Central memory CD4-positive, alpha-beta T cell (primary cell): ENCODE results near the gene STX18.
"Not testable (repeated sequence)": the region's sequence is repeated elsewhere in the genome, so short reads cannot be mapped to it uniquely, and the experiment has no call there.

ENCODE experiments used
- DNase-seq: peaks from one replicate; pipeline ENCODE4 v3.0.0; 2022

STX18 gene

DNA sequence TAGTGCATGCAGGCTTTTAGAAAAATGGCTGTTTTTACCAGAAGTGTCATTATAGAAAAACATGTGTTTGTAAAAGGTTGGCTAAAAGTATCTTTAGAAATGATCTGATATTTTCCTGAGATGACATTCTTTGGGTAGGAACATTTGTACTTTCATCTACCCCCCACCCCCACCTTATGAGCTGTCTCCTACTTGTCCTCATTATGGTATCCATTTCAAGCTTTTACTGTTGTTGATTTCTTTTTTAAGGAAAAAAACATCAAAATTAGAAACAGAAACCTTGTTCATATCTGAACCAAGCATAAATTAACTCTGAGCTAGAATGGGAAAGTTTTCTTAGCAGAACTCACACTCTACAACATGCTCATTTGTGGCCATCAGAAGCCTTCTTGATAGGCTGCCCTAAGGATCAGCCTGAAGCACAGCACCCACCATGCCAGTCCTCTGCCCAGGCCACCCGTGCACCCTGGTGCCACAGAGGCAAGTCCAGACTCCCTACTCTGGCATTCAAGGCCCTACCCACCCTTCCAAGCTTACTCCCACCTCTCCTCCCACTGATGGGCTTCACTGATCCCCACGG lies 105.5 kb downstream of the STX18 start:
- no peak for DNase-seq

- DNase-seq: no peak
Observed at GRCh38 chr4:4433941-4434340, 107.9 kb downstream of the STX18 start.

DNA sequence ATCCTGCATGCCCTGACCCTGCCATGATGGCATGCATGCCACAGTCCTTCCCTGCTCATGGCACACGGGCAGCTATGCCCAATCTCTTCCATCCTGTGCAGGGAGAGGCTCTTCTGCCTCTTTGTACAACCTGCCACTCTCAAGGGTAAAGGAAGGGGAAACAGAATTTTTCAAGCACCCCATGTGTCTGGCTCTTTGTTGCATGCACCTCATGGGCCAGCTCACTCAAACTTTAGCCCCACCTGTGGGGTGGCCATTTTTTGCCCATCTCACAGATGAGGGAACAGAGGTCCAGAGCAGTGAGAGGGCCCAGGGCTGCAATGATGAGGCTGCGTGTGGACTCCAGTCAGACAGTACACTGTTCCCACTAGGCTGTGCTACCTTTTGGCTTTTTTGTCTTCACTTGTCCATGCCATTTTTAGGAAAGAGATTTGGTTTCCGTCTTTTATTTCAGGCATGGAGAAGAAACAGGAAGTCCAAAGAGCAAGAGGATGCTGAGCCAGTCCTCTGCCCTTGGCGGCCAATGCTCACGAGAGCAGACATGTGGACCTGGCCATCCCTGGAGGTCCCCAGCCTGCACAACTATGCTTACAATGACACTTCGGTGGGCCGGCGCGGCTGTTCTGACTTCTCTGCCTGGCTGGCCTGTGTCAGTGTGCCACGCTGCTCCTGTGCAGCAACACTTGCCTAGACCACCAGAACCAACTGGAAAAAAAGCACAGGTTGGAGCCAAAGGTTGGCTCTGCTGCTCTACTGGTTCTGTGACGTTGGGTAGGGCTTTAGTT lies 109.3 kb downstream of the STX18 start:
- no peak for DNase-seq

GRCh38 chr4:4430492-4431195 lies 111.2 kb downstream of the STX18 start:
- peak; percentile 42 for DNase-seq

GRCh38 chr4:4428966-4429875 lies 112.6 kb downstream of the STX18 start:
- DNase-seq: no peak

GRCh38 chr4:4427886-4428285 lies 114.0 kb downstream of the STX18 start:
- no peak for DNase-seq

- DNase-seq: no peak
Observed at GRCh38 chr4:4427121-4427870, 114.6 kb downstream of the STX18 start.

DNA sequence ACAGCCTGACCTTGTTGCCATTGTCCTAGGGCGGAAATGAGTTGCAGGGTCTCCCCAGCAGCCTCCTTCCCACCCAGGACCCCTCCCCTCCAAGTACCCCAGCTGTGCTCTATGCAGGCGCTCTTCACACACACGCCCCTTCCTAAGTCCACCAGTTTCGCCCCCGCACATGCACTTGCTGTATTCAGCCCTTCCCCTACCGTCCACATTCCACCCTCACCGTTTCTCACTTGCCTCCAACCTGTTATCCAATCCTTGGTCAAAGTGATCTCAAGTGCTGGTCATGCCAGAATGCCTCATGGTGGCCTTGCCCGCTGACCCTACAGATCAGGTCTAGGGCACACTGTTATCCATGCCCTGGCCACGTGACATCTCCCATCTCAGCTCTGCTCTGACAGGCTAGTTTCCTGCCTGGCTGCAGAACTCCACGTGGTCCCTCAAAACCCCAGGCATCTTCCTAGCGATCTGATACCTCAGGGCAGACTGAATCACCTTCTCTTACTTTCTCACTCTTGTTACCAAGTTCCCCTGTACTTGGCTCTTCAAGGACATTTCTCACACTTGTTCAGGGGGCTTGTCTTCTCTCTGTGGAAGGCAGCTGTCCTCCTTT lies 115.2 kb downstream of the STX18 start:
- no peak for DNase-seq

GRCh38 chr4:4425696-4426095 lies 116.2 kb downstream of the STX18 start:
- DNase-seq: no peak

GRCh38 chr4:4425119-4425690 lies 116.6 kb downstream of the STX18 start:
- no peak for DNase-seq

DNA sequence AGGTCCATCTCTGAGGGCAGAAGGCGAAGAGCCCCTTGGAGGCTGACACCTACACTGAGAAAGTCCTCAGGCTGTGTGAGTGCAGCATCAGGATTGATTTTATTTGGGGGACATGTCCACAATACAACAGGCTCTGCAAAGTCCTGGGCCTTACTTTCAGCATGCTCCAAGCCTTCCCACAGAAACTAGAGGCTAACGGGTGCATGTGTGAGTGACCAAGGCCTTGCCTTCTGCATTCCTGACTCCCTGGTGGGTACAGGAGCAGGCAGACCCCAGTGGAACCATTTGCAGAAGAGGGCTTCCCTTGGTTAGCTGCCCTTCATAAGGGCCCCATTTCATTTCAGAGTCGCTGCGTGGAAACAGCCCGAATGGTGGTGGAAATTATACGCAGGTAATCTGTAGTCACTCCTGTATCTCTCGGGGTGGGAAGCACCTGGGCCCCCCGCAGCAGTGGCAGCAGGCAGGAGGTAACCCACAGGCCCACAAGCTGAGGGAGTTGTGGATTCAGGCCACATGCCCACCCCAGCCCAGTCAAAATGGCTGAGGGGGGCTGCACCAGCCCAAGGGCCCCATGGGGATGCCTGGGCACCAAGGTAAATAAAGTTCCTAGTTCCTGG lies 117.2 kb downstream of the STX18 start:
- no peak for DNase-seq

GRCh38 chr4:4423706-4424498 lies 117.9 kb downstream of the STX18 start:
- DNase-seq: no peak

- DNase-seq: no peak
Observed at GRCh38 chr4:4422856-4423499, 118.9 kb downstream of the STX18 start.

DNA sequence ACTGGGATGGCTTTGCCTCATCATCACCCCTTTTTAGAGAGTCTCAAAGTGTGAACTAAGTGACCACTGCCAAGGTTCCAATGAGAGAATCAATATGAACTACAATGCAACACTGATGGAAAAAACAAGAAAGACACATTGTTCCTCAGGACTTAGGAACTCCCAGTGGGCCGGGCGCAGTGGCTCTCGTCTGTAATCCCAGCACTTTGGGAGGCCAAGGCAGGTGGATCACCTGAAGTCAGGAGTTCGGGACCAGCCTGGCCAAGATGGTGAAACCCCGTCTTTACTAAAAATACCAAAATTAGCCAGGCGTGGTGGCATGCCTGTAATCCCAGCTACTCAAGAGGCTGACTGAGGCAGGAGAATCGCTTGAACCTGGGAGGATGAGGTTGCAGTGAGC lies 119.7 kb downstream of the STX18 start:
- not testable (repeated sequence) for DNase-seq

GRCh38 chr4:4421356-4421755 lies 120.5 kb downstream of the STX18 start:
- no peak for DNase-seq

GRCh38 chr4:4420421-4420820 lies 121.4 kb downstream of the STX18 start:
- no peak for DNase-seq

DNA sequence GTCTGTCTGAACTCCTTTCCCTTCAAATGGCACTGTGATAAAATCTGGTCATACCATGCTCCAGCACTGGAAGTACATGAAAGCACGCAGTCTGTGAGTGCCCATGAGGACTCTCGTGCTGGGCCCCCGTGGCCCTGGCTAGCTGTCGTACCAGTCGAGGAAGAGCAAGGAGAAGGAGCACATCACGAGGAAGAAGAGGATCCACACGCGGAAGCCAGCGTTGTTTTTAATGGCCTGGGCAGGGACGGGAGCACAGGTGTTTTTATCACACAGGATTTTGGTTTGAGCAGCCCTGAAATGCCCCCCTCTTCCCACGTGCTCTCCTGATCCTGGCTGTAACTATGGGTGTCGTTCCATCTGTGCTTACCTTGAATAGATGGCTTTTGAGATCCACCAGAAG lies 122.0 kb downstream of the STX18 start:
- no peak for DNase-seq

GRCh38 chr4:4418676-4419390 lies 123.0 kb downstream of the STX18 start:
- no peak for DNase-seq

DNA sequence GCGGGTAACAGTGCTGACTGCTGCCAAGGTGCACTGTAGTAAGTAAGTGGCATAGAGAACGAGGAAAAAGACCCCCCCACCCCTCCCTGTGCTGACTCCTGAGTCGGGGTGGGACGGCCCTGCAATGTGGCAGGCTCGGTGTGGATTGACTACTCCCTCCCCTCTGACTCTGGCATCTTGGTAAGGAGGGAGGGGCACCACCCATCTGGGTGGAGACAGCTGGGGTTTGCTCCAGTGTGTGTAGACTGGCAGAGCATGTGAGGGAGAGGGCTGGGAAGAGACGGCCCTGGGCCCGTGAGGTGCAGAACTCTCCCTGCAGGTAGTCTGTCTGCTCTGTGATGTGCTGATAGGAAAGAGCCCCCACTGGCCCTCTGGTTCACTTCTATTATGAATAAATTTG lies 124.0 kb downstream of the STX18 start:
- DNase-seq: no peak
